ENCODE measurements around the gene ST6GALNAC3.

The ST6GALNAC3 gene

GRCh38 chr1:76170513-76170912, 96.0 kb downstream of the ST6GALNAC3 start:
- Histone ChIP-seq H3K9ac (ENCODE audit: low read depth, low read length) (no peak overlapping the region), H3K9me3 (ENCODE audit: insufficient read depth, low read depth, low read length) (no peaks in the 10 kb centered on the region), H3K4me3 (ENCODE audit: low read length) (no peak overlapping the region), H3K27me3 (ENCODE audit: insufficient read depth, low read length) (no peaks in the 10 kb centered on the region), H3K27ac (ENCODE audit: low read length) (no peak overlapping the region), H3K36me3 (ENCODE audit: insufficient read depth, low read depth, low read length) (no peaks in the 10 kb centered on the region), H3K4me1 (ENCODE audit: insufficient read depth, low read length) (no peaks in the 10 kb centered on the region)

- Histone ChIP-seq H3K4me3 (ENCODE audit: low read length) (no peak overlapping the region), H3K27ac (ENCODE audit: low read length) (no peak overlapping the region), H3K4me1 (ENCODE audit: insufficient read depth, low read length) (no peaks in the 10 kb centered on the region), H3K9me3 (ENCODE audit: insufficient read depth, low read depth, low read length) (no peaks in the 10 kb centered on the region; the same call in 1 of the 2 replicates), H3K27me3 (ENCODE audit: insufficient read depth, low read length) (no peaks in the 10 kb centered on the region), H3K9ac (ENCODE audit: low read depth, low read length) (no peak overlapping the region), H3K36me3 (ENCODE audit: insufficient read depth, low read depth, low read length) (no peaks in the 10 kb centered on the region)
These were observed 101.5 kb downstream of the ST6GALNAC3 start for GRCh38 chr1:76176000-76176399.

GRCh38 chr1:76177615-76178014, 103.1 kb downstream of the ST6GALNAC3 start:
- H3K9me3 ChIP-seq (ENCODE audit: insufficient read depth, low read depth, low read length), result no peaks in the 10 kb centered on the region; the same call in 1 of the 2 replicates
- H3K36me3 ChIP-seq (ENCODE audit: insufficient read depth, low read depth, low read length), result no peaks in the 10 kb centered on the region
- H3K4me1 ChIP-seq (ENCODE audit: insufficient read depth, low read length), result no peaks in the 10 kb centered on the region
- no peak overlapping the region for H3K9ac ChIP-seq (ENCODE audit: low read depth, low read length)
- no peaks in the 10 kb centered on the region for H3K27me3 ChIP-seq (ENCODE audit: insufficient read depth, low read length)
- H3K27ac ChIP-seq (ENCODE audit: low read length), result no peak overlapping the region
- H3K4me3 ChIP-seq (ENCODE audit: low read length), result no peak overlapping the region

GRCh38 chr1:76179219-76179698, 104.7 kb downstream of the ST6GALNAC3 start:
- no peaks in the 10 kb centered on the region for H3K4me1 ChIP-seq (ENCODE audit: insufficient read depth, low read length)
- no peaks in the 10 kb centered on the region for H3K36me3 ChIP-seq (ENCODE audit: insufficient read depth, low read depth, low read length)

GRCh38 chr1:76185207-76185606, 110.7 kb downstream of the ST6GALNAC3 start:
- no peak overlapping the region for H3K4me3 ChIP-seq (ENCODE audit: low read length)
- H3K9me3 ChIP-seq (ENCODE audit: insufficient read depth, low read depth, low read length), result no peaks in the 10 kb centered on the region; the same call in 1 of the 2 replicates
- no peaks in the 10 kb centered on the region for H3K4me1 ChIP-seq (ENCODE audit: insufficient read depth, low read length)
- H3K27ac ChIP-seq (ENCODE audit: low read length), result no peak overlapping the region
- no peaks in the 10 kb centered on the region for H3K36me3 ChIP-seq (ENCODE audit: insufficient read depth, low read depth, low read length)
- H3K27me3 ChIP-seq (ENCODE audit: insufficient read depth, low read length), result no peaks in the 10 kb centered on the region
- no peak overlapping the region for H3K9ac ChIP-seq (ENCODE audit: low read depth, low read length)

More at GRCh38 chr1:76179219-76179698, 104.7 kb downstream of the ST6GALNAC3 start:
- Histone ChIP-seq H3K9ac (ENCODE audit: low read depth, low read length) (no peak overlapping the region), H3K27ac (ENCODE audit: low read length) (no peak overlapping the region), H3K27me3 (ENCODE audit: insufficient read depth, low read length) (no peaks in the 10 kb centered on the region), H3K4me3 (ENCODE audit: low read length) (no peak overlapping the region), H3K9me3 (ENCODE audit: insufficient read depth, low read depth, low read length) (no peaks in the 10 kb centered on the region; the same call in 1 of the 2 replicates)

- Histone ChIP-seq H3K4me3 (ENCODE audit: low read length) (no peak overlapping the region), H3K9ac (ENCODE audit: low read depth, low read length) (no peak overlapping the region), H3K27ac (ENCODE audit: low read length) (no peak overlapping the region), H3K36me3 (ENCODE audit: insufficient read depth, low read depth, low read length) (no peaks in the 10 kb centered on the region), H3K27me3 (ENCODE audit: insufficient read depth, low read length) (no peaks in the 10 kb centered on the region), H3K9me3 (ENCODE audit: insufficient read depth, low read depth, low read length) (no peaks in the 10 kb centered on the region), H3K4me1 (ENCODE audit: insufficient read depth, low read length) (no peaks in the 10 kb centered on the region)
These were observed 112.1 kb downstream of the ST6GALNAC3 start for GRCh38 chr1:76186554-76187170.

- no peak overlapping the region for H3K9ac ChIP-seq (ENCODE audit: low read depth, low read length)
- H3K27ac ChIP-seq (ENCODE audit: low read length), result no peak overlapping the region
- no peaks in the 10 kb centered on the region for H3K36me3 ChIP-seq (ENCODE audit: insufficient read depth, low read depth, low read length)
- no peaks in the 10 kb centered on the region for H3K27me3 ChIP-seq (ENCODE audit: insufficient read depth, low read length)
- H3K9me3 ChIP-seq (ENCODE audit: insufficient read depth, low read depth, low read length), result no peaks in the 10 kb centered on the region
- no peaks in the 10 kb centered on the region for H3K4me1 ChIP-seq (ENCODE audit: insufficient read depth, low read length)
- H3K4me3 ChIP-seq (ENCODE audit: low read length), result no peak overlapping the region
These were observed 112.9 kb downstream of the ST6GALNAC3 start for GRCh38 chr1:76187436-76187835.

GRCh38 chr1:76189310-76189709, 114.8 kb downstream of the ST6GALNAC3 start:
- Histone ChIP-seq H3K9ac (ENCODE audit: low read depth, low read length) (no peak overlapping the region), H3K4me1 (ENCODE audit: insufficient read depth, low read length) (no peaks in the 10 kb centered on the region), H3K4me3 (ENCODE audit: low read length) (no peak overlapping the region), H3K36me3 (ENCODE audit: insufficient read depth, low read depth, low read length) (no peaks in the 10 kb centered on the region), H3K27me3 (ENCODE audit: insufficient read depth, low read length) (no peaks in the 10 kb centered on the region), H3K9me3 (ENCODE audit: insufficient read depth, low read depth, low read length) (no peaks in the 10 kb centered on the region), H3K27ac (ENCODE audit: low read length) (no peak overlapping the region)

GRCh38 chr1:76190749-76191424, 116.3 kb downstream of the ST6GALNAC3 start:
- Histone ChIP-seq H3K4me1 (ENCODE audit: insufficient read depth, low read length) (no peaks in the 10 kb centered on the region), H3K36me3 (ENCODE audit: insufficient read depth, low read depth, low read length) (no peaks in the 10 kb centered on the region), H3K27ac (ENCODE audit: low read length) (no peak overlapping the region), H3K9me3 (ENCODE audit: insufficient read depth, low read depth, low read length) (no peaks in the 10 kb centered on the region), H3K9ac (ENCODE audit: low read depth, low read length) (no peak overlapping the region), H3K27me3 (ENCODE audit: insufficient read depth, low read length) (no peaks in the 10 kb centered on the region), H3K4me3 (ENCODE audit: low read length) (no peak overlapping the region)

GRCh38 chr1:76191561-76191960, 117.0 kb downstream of the ST6GALNAC3 start:
- Histone ChIP-seq H3K9me3 (ENCODE audit: insufficient read depth, low read depth, low read length) (no peaks in the 10 kb centered on the region), H3K4me3 (ENCODE audit: low read length) (no peak overlapping the region), H3K27ac (ENCODE audit: low read length) (no peak overlapping the region), H3K27me3 (ENCODE audit: insufficient read depth, low read length) (no peaks in the 10 kb centered on the region), H3K36me3 (ENCODE audit: insufficient read depth, low read depth, low read length) (no peaks in the 10 kb centered on the region), H3K4me1 (ENCODE audit: insufficient read depth, low read length) (no peaks in the 10 kb centered on the region), H3K9ac (ENCODE audit: low read depth, low read length) (no peak overlapping the region)

- no peak overlapping the region for H3K27ac ChIP-seq (ENCODE audit: low read length)
- no peak overlapping the region for H3K9ac ChIP-seq (ENCODE audit: low read depth, low read length)
- H3K9me3 ChIP-seq (ENCODE audit: insufficient read depth, low read depth, low read length), result 0 out of 2 replicates have a peak, but pooled peaks cover 4% of the 10 kb centered on the region
- H3K36me3 ChIP-seq (ENCODE audit: insufficient read depth, low read depth, low read length), result no peaks in the 10 kb centered on the region
- no peaks in the 10 kb centered on the region for H3K4me1 ChIP-seq (ENCODE audit: insufficient read depth, low read length)
- H3K4me3 ChIP-seq (ENCODE audit: low read length), result no peak overlapping the region
- H3K27me3 ChIP-seq (ENCODE audit: insufficient read depth, low read length), result no peaks in the 10 kb centered on the region
These were observed 123.9 kb downstream of the ST6GALNAC3 start for GRCh38 chr1:76198452-76198851.

- H3K9me3 ChIP-seq (ENCODE audit: insufficient read depth, low read depth, low read length), result 0 out of 2 replicates have a peak, but pooled peaks cover 4% of the 10 kb centered on the region
- H3K27me3 ChIP-seq (ENCODE audit: insufficient read depth, low read length), result no peaks in the 10 kb centered on the region
- no peaks in the 10 kb centered on the region for H3K36me3 ChIP-seq (ENCODE audit: insufficient read depth, low read depth, low read length)
- H3K27ac ChIP-seq (ENCODE audit: low read length), result no peak overlapping the region
- H3K4me3 ChIP-seq (ENCODE audit: low read length), result no peak overlapping the region
- H3K4me1 ChIP-seq (ENCODE audit: insufficient read depth, low read length), result no peaks in the 10 kb centered on the region
- H3K9ac ChIP-seq (ENCODE audit: low read depth, low read length), result no peak overlapping the region
These were observed 128.1 kb downstream of the ST6GALNAC3 start for GRCh38 chr1:76202670-76203069.
